Loucy (cell line): ENCODE results near the gene ADAMTS12.

Source experiments
- H2AFZ ChIP-seq: fragments of 200-600 bp; sonication (generic); 2 replicates; pipeline ENCODE4 v1.6.0; 2016; ENCODE audit warnings: antibody characterized with exemption, mild to moderate bottlenecking, low read length, moderate library complexity
- H3F3A ChIP-seq: fragments of 200-600 bp; 2 replicates; pipeline ENCODE4 v1.6.0; 2016; ENCODE audit warnings: antibody characterized with exemption, low read depth, mild to moderate bottlenecking
- H3K27me3 ChIP-seq: fragments of 200-600 bp; sonication (generic); 2 replicates; pipeline ENCODE4 v1.6.1; 2014; ENCODE audit warnings: low read length, mild to moderate bottlenecking; ENCODE audit not compliant: insufficient read depth, poor library complexity, severe bottlenecking
- H3K36me3 ChIP-seq: fragments of 200-600 bp; sonication (generic); 2 replicates; pipeline ENCODE4 v1.6.1; 2016; ENCODE audit warnings: low read length; ENCODE audit not compliant: insufficient read depth
- H3K4me1 ChIP-seq: fragments of 200-600 bp; sonication (generic); 2 replicates; pipeline ENCODE4 v1.5.1; 2014; ENCODE audit warnings: low read length, mild to moderate bottlenecking; ENCODE audit not compliant: insufficient read depth, poor library complexity, severe bottlenecking
- H3K4me2 ChIP-seq: fragments of 200-600 bp; sonication (generic); 2 replicates; pipeline ENCODE4 v1.6.0; 2014; ENCODE audit warnings: antibody characterized with exemption, low read length, low read depth, mild to moderate bottlenecking; ENCODE audit not compliant: poor library complexity, severe bottlenecking
- H3K4me3 ChIP-seq: fragments of 200-600 bp; sonication (generic); 2 replicates; pipeline ENCODE4 v1.5.1; 2014; ENCODE audit warnings: low read length, mild to moderate bottlenecking, mixed read lengths; ENCODE audit not compliant: poor library complexity, severe bottlenecking
- H3K79me2 ChIP-seq: fragments of 200-600 bp; sonication (generic); 2 replicates; pipeline ENCODE4 v1.6.1; 2014; ENCODE audit warnings: low read length; ENCODE audit not compliant: insufficient read depth
- H3K9ac ChIP-seq: fragments of 200-600 bp; sonication (generic); 2 replicates; pipeline ENCODE4 v1.6.0; 2014; ENCODE audit warnings: mild to moderate bottlenecking, low read depth, low read length, moderate library complexity; ENCODE audit not compliant: poor library complexity, severe bottlenecking
- H3K9me2 ChIP-seq: fragments of 200-600 bp; sonication (generic); replicated peaks from 2 replicates; pipeline ENCODE4 v1.6.1; 2016; ENCODE audit warnings: low read depth, low read length, mixed read lengths
- H3K9me3 ChIP-seq: fragments of 200-600 bp; sonication (generic); 2 replicates; pipeline ENCODE4 v1.6.1; 2014; ENCODE audit warnings: mild to moderate bottlenecking, antibody characterized with exemption, low read length, low read depth; ENCODE audit not compliant: insufficient read depth
- H4K20me1 ChIP-seq: fragments of 200-600 bp; sonication (generic); 2 replicates; pipeline ENCODE4 v1.6.0; 2014; ENCODE audit warnings: antibody characterized with exemption, low read length, mild to moderate bottlenecking; ENCODE audit not compliant: insufficient read depth, poor library complexity, severe bottlenecking
- EZH2phosphoT487 ChIP-seq: fragments of 200-600 bp; IDR thresholded peaks from 2 replicates; pipeline ENCODE4 v1.6.1; 2018; ENCODE audit warnings: antibody characterized with exemption, mild to moderate bottlenecking, moderate library complexity, borderline replicate concordance
- TF ChIP-seq, protein P1 (sequence below): fragments of 200-600 bp; sonication (generic); conservative IDR thresholded peaks from 2 replicates; pipeline ENCODE4 v1.5.1; 2014; ENCODE audit warnings: mild to moderate bottlenecking, antibody characterized with exemption, low read length

Gene ADAMTS12

GRCh38 chr5:33857037-33857436 lies 34.8 kb downstream of the ADAMTS12 start:
- Histone ChIP-seq H3K4me1 (peaks cover 7% of the 10 kb centered on the region), H3K4me2 (no peak overlapping the region), H3K79me2 (no peaks in the 10 kb centered on the region), H3K9me3 (no peaks in the 10 kb centered on the region), H2AFZ (no peak overlapping the region), H3K9ac (no peak overlapping the region), H3K36me3 (no peaks in the 10 kb centered on the region), H3K4me3 (no peak overlapping the region), H3F3A (no peaks in the 10 kb centered on the region), H3K27me3 (no peaks in the 10 kb centered on the region), H4K20me1 (no peaks in the 10 kb centered on the region), H3K9me2 (no peaks in the 10 kb centered on the region)
- TF ChIP-seq, protein P1, sequence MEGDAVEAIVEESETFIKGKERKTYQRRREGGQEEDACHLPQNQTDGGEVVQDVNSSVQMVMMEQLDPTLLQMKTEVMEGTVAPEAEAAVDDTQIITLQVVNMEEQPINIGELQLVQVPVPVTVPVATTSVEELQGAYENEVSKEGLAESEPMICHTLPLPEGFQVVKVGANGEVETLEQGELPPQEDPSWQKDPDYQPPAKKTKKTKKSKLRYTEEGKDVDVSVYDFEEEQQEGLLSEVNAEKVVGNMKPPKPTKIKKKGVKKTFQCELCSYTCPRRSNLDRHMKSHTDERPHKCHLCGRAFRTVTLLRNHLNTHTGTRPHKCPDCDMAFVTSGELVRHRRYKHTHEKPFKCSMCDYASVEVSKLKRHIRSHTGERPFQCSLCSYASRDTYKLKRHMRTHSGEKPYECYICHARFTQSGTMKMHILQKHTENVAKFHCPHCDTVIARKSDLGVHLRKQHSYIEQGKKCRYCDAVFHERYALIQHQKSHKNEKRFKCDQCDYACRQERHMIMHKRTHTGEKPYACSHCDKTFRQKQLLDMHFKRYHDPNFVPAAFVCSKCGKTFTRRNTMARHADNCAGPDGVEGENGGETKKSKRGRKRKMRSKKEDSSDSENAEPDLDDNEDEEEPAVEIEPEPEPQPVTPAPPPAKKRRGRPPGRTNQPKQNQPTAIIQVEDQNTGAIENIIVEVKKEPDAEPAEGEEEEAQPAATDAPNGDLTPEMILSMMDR: no peak
- no peak for TF ChIP-seq EZH2phosphoT487

- H3K9me2 ChIP-seq: no peaks in the 10 kb centered on the region
- H3F3A ChIP-seq: 0 out of 2 replicates have a peak, but pooled peaks cover 2% of the 10 kb centered on the region
- no peak overlapping the region for H3K4me2 ChIP-seq
- H2AFZ ChIP-seq: no peak overlapping the region
- H4K20me1 ChIP-seq: no peaks in the 10 kb centered on the region
- no peaks in the 10 kb centered on the region for H3K27me3 ChIP-seq
- no peak overlapping the region for H3K9ac ChIP-seq
- H3K4me1 ChIP-seq: peaks cover 18% of the 10 kb centered on the region
- no peaks in the 10 kb centered on the region for H3K79me2 ChIP-seq
- no peaks in the 10 kb centered on the region for H3K9me3 ChIP-seq
- H3K36me3 ChIP-seq: no peaks in the 10 kb centered on the region
- no peak for TF ChIP-seq EZH2phosphoT487
- TF ChIP-seq, protein P1: no peak
- H3K4me3 ChIP-seq: no peak overlapping the region
These were observed 36.4 kb downstream of the ADAMTS12 start for GRCh38 chr5:33855396-33855795.

DNA sequence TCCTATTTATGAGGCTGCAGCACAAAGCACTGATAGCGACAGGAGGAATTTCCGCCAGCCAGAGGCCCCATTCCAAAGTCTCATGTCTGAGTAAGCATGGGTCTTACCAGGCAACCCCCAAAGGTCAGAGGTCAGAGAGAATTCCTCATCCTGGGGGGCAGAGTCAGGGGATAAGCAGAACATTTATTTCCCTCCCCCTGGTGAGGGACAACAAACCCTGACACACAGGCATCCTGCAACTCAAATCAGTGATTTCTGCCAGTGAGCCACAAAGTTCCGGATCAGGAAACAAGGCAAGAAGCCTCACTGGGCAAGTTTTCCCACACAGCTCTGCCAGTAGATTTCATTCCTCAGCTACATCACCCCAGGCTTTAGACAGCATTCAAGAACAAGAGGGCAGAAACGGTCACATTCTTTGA lies 37.0 kb downstream of the ADAMTS12 start:
- no peak overlapping the region for H2AFZ ChIP-seq
- no peaks in the 10 kb centered on the region for H3K9me3 ChIP-seq
- no peak overlapping the region for H3K9ac ChIP-seq
- no peak overlapping the region for H3K4me2 ChIP-seq
- H3K79me2 ChIP-seq: no peaks in the 10 kb centered on the region
- TF ChIP-seq, protein P1: no peak
- TF ChIP-seq EZH2phosphoT487: no peak
- H3K36me3 ChIP-seq: no peaks in the 10 kb centered on the region
- no peaks in the 10 kb centered on the region for H3K27me3 ChIP-seq
- H3F3A ChIP-seq: 0 out of 2 replicates have a peak, but pooled peaks cover 7% of the 10 kb centered on the region
- no peaks in the 10 kb centered on the region for H4K20me1 ChIP-seq
- no peak overlapping the region for H3K4me3 ChIP-seq
- H3K4me1 ChIP-seq: peaks cover 24% of the 10 kb centered on the region
- H3K9me2 ChIP-seq: no peaks in the 10 kb centered on the region
